ENCODE data around the gene KRTAP5-2.

KRTAP5-2 gene

GRCh38 chr11:1553808-1554594 lies 44.1 kb downstream of the KRTAP5-2 start:
- no peak for DNase-seq

GRCh38 chr11:1549338-1550330 lies 48.5 kb downstream of the KRTAP5-2 start:
- DNase-seq = no peak

GRCh38 chr11:1548221-1549070 lies 49.6 kb downstream of the KRTAP5-2 start:
- no peak for DNase-seq

- DNase-seq = no peak
Measured at GRCh38 chr11:1547467-1548098, 50.5 kb downstream of the KRTAP5-2 start.

Data from activated CD4-positive, alpha-beta T cell treated with anti-CD3 and anti-CD28 coated beads, Interleukin-2, amount 50 U/mL, for 48 hours (primary cell).